ENCODE results near the gene CTNND1. TPM values are rescaled to one million over a fixed set of nuclear protein-coding genes. Genes with fewer than 3 reads are reported as not detected.

The CTNND1 gene
- total and polyA plus RNA-seq, 2 of the 8 experiments (the other 6 are each of a cell fraction or from before 2014, with no cell fraction given), result 91.9 to 164 TPM

- TF ChIP-seq CHD7 (IDR thresholded peaks at IDR 0.05; ENCODE audit: insufficient replicate concordance, low read length) (no peak), EGR1 (IDR thresholded peaks at IDR 0.05; ENCODE audit: borderline replicate concordance, low read depth, low read length) (no peak), EP300 (IDR thresholded peaks at IDR 0.05; ENCODE audit: borderline replicate concordance in 1 of 2, low read depth in 2 of 2, low read length in 2 of 2) (no peak), ATF3 (IDR thresholded peaks at IDR 0.05; ENCODE audit: insufficient read depth, low read depth, low read length) (no peak)
Observed at GRCh38 chr11:57728829-57729228, 32.8 kb upstream of the CTNND1 start (continued).
